Testis (tissue), 3 donors: ENCODE results near the gene IKZF1. TPM values are rescaled to one million over a fixed set of nuclear protein-coding genes. Genes with fewer than 3 reads are reported as not detected.

Source experiments
- DNase-seq: peaks from one replicate; pipeline ENCODE4 v3.0.0-alpha.2; 2019
- H3K27ac ChIP-seq, 2 donors: fragments of 200-600 bp; sonication (generic); one replicate each; pipeline ENCODE4 v1.5.1; 2019
- H3K27me3 ChIP-seq: fragments of 200-600 bp; sonication (generic); one replicate; pipeline ENCODE4 v1.5.1; 2019
- H3K36me3 ChIP-seq: fragments of 200-600 bp; sonication (generic); one replicate; pipeline ENCODE4 v1.5.1; 2017; ENCODE audit warnings: low read depth; ENCODE audit errors: missing control alignments
- H3K4me1 ChIP-seq: fragments of 200-600 bp; sonication (generic); one replicate; pipeline ENCODE4 v1.5.1; 2019
- H3K4me3 ChIP-seq, 2 donors: fragments of 200-600 bp; sonication (generic); one replicate each; pipeline ENCODE4 v1.5.1; 2017 to 2019
- H3K9me3 ChIP-seq: fragments of 200-600 bp; sonication (generic); one replicate; pipeline ENCODE4 v1.5.1; 2017
- CTCF ChIP-seq, 3 experiments: fragments of 450-650 bp in 2 of 3; fragments of 200-600 bp in 1 of 3; sonication (generic) in 1 of 3; IDR thresholded peaks; one replicate each; pipeline ENCODE4 v1.5.1; 2016 to 2019; ENCODE audit warnings: antibody characterized with exemption in 3 of 3, mild to moderate bottlenecking in 2 of 3, moderate library complexity in 1 of 3
- POLR2A ChIP-seq: fragments of 450-650 bp; IDR thresholded peaks from one replicate; pipeline ENCODE4 v1.6.1; 2017; ENCODE audit warnings: antibody characterized with exemption, mild to moderate bottlenecking, moderate library complexity
- WGBS, 2 donors: methylation state at CpG; one replicate each; pipeline ENCODE4 v1.1.5; 2018; 5-methylcytosine and 5-hydroxymethylcytosine counted together
- intact Hi-C: fragments of 100-400 bp; cut with DNase I; formaldehyde crosslinking; loops from one replicate; pipeline ENCODE4 v1.15.1; 2023; ENCODE audit warnings: low total_unique reads
- polyA plus RNA-seq: library from polyadenylated mRNA; stranded (reverse); fragments of 350-450 nt; fragmentation: Illumina TruSeq; extraction: RNeasy Lipid Tissue Mini Kit (QIAGEN cat#74804); gene quantifications from one replicate; pipeline ENCODE4 v1.2.3, GENCODE V29; 2014; ENCODE audit warnings: low read depth, low replicate concordance; ENCODE audit not compliant: insufficient read depth
- total RNA-seq, 2 donors: library from RNA; depleted of rRNA; stranded (reverse); fragments of >200 nt; gene quantifications; one replicate each; pipeline ENCODE4 v1.2.3, GENCODE V29; 2016

Gene IKZF1
- total and polyA plus RNA-seq, 3 donors from 2014 or later: 4.2 to 10.4 (median 9.9) TPM

- Histone ChIP-seq H3K27me3 (no peaks in the 10 kb centered on the region), H3K9me3 (no peaks in the 10 kb centered on the region), H3K36me3 (no peaks in the 10 kb centered on the region), H3K4me1 (no peaks in the 10 kb centered on the region), H3K27ac (no peak overlapping the region), H3K4me3 (no peak overlapping the region)
- no peak for TF ChIP-seq CTCF (IDR thresholded peaks at IDR 0.05)
- no peak for TF ChIP-seq POLR2A
- 86 to 93% methylated on average over 4 of the region's 4 CpGs for WGBS, 2 donors
- intact Hi-C loops: no loop called here
- no peak for DNase-seq
Observed at GRCh38 chr7:50372923-50373322, 68.4 kb downstream of the IKZF1 start.

GRCh38 chr7:50376056-50376820 lies 71.7 kb downstream of the IKZF1 start:
- no peaks in the 10 kb centered on the region for H3K4me1 ChIP-seq
- H3K4me3 ChIP-seq: no peak overlapping the region
- no peak overlapping the region for H3K27ac ChIP-seq
- intact Hi-C loops: no loop called here
- H3K36me3 ChIP-seq: no peaks in the 10 kb centered on the region
- H3K9me3 ChIP-seq: no peaks in the 10 kb centered on the region
- WGBS, 2 donors: 81 to 84% methylated on average over 15 of the region's 15 CpGs
- DNase-seq: no peak
- H3K27me3 ChIP-seq: no peaks in the 10 kb centered on the region
- TF ChIP-seq CTCF (IDR thresholded peaks at IDR 0.05) (no peak), POLR2A (no peak)

- no peaks in the 10 kb centered on the region for H3K27me3 ChIP-seq
- intact Hi-C loops: no loop called here
- DNase-seq: no peak
Observed at GRCh38 chr7:50377356-50377755, 72.8 kb downstream of the IKZF1 start.

GRCh38 chr7:50379082-50379481 lies 74.6 kb downstream of the IKZF1 start:
- TF ChIP-seq POLR2A: no peak
- no peak for TF ChIP-seq CTCF (IDR thresholded peaks at IDR 0.05)
- H3K4me3 ChIP-seq: no peak overlapping the region
- no peaks in the 10 kb centered on the region for H3K27me3 ChIP-seq
- no peak for DNase-seq
- WGBS, 2 donors: 51 to 60% methylated on average over 4 to 10 of the region's 10 CpGs
- H3K36me3 ChIP-seq: no peaks in the 10 kb centered on the region
- H3K27ac ChIP-seq: no peak overlapping the region
- H3K9me3 ChIP-seq: no peaks in the 10 kb centered on the region
- intact Hi-C loops: no loop called here
- no peaks in the 10 kb centered on the region for H3K4me1 ChIP-seq

More at GRCh38 chr7:50377356-50377755, 72.8 kb downstream of the IKZF1 start:
- TF ChIP-seq POLR2A (no peak), CTCF (IDR thresholded peaks at IDR 0.05) (no peak)
- Histone ChIP-seq H3K4me3 (no peak overlapping the region), H3K36me3 (no peaks in the 10 kb centered on the region), H3K27ac (no peak overlapping the region), H3K4me1 (no peaks in the 10 kb centered on the region), H3K9me3 (no peaks in the 10 kb centered on the region)
- whole genome bisulfite sequencing, 2 donors: 90 to 92% methylated on average over 9 of the region's 9 CpGs

DNA sequence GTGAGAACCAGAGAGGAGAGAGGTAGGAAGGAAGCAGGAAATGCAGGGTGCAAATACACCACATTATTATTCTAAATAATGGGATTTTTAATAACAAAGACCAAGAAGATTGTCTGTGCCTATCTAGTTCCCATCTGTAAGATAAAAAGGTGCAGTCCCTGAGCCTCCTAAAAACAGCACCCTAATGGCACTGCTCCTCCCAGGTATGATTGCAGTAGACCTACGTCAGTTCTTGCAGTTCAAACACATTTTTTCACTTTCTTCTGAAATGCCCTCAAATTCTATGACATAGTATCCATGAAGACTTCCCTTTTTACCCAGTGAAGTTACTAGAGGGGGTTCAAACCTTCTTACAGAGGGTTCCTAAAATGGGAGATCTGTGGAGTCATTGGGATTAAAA lies 75.0 kb downstream of the IKZF1 start:
- H3K4me1 ChIP-seq: no peaks in the 10 kb centered on the region
- no peak for DNase-seq
- no peak overlapping the region for H3K4me3 ChIP-seq
- intact Hi-C loops: no loop called here
- 82 to 83% methylated on average over 1 of the region's 1 CpG for WGBS, 2 donors
- no peaks in the 10 kb centered on the region for H3K36me3 ChIP-seq
- H3K27ac ChIP-seq: no peak overlapping the region
- no peaks in the 10 kb centered on the region for H3K27me3 ChIP-seq
- TF ChIP-seq POLR2A (no peak), CTCF (IDR thresholded peaks at IDR 0.05) (no peak)
- no peaks in the 10 kb centered on the region for H3K9me3 ChIP-seq
